Right lung (tissue), 10 donors: ENCODE results near the gene SP6. TPM values are rescaled to one million over a fixed set of nuclear protein-coding genes. Genes with fewer than 3 reads are reported as not detected.
A peak's percentile ranks its signal among the peaks of the same experiment; 100 is the strongest.

ENCODE experiments used
- DNase-seq, 2 donors: peaks; one replicate each; pipeline ENCODE4 v3.0.0-alpha.2; 2013
- long read RNA-seq, 8 donors: transcript quantifications; one replicate each; lab custom pipeline, GENCODE V29; 2026
- polyA plus RNA-seq, 5 donors: library from polyadenylated mRNA; unstranded; fragments of 120-200 nt; gene quantifications; one replicate each; pipeline versions ENCODE4 v1.2.1 to v1.2.3, GENCODE V29; 2013; ENCODE audit warnings: inconsistent platforms in 1 of 5, low replicate concordance in 1 of 5; ENCODE audit not compliant: insufficient read length in 5 of 5, insufficient read depth in 1 of 5

The SP6 gene
- 1 to 10 TPM; 3.5 to 6.3 (median 4.3) TPM for polyA plus RNA-seq
- long read RNA-seq, donor 1, partial matches to known transcripts, result 0 of 1 reads
- long read RNA-seq, donor 1, other reads (novel, unspliced or antisense), result 0 of 1 reads
- long read RNA-seq, donor 2, partial matches to known transcripts, result 0 of 2 reads
- long read RNA-seq, donor 2, other reads (novel, unspliced or antisense), result 0 of 2 reads
- long read RNA-seq, donor 3, partial matches to known transcripts, result 0 of 5 reads
- long read RNA-seq, donor 3, other reads (novel, unspliced or antisense), result 0 of 5 reads
- long read RNA-seq, donor 4, partial matches to known transcripts, result 0 of 3 reads
- long read RNA-seq, donor 4, other reads (novel, unspliced or antisense), result 0 of 3 reads
- long read RNA-seq, donor 5, partial matches to known transcripts, result 0 of 2 reads
- long read RNA-seq, donor 5, other reads (novel, unspliced or antisense), result 0 of 2 reads
- long read RNA-seq, donor 6, partial matches to known transcripts, result 0 of 3 reads
- long read RNA-seq, donor 6, other reads (novel, unspliced or antisense), result 0 of 3 reads
- long read RNA-seq, donor 7, partial matches to known transcripts, result 0 of 1 reads
- long read RNA-seq, donor 7, other reads (novel, unspliced or antisense), result 0 of 1 reads
- long read RNA-seq, donor 8, partial matches to known transcripts, result 0 of 1 reads
- long read RNA-seq, donor 8, other reads (novel, unspliced or antisense), result 0 of 1 reads

DNA sequence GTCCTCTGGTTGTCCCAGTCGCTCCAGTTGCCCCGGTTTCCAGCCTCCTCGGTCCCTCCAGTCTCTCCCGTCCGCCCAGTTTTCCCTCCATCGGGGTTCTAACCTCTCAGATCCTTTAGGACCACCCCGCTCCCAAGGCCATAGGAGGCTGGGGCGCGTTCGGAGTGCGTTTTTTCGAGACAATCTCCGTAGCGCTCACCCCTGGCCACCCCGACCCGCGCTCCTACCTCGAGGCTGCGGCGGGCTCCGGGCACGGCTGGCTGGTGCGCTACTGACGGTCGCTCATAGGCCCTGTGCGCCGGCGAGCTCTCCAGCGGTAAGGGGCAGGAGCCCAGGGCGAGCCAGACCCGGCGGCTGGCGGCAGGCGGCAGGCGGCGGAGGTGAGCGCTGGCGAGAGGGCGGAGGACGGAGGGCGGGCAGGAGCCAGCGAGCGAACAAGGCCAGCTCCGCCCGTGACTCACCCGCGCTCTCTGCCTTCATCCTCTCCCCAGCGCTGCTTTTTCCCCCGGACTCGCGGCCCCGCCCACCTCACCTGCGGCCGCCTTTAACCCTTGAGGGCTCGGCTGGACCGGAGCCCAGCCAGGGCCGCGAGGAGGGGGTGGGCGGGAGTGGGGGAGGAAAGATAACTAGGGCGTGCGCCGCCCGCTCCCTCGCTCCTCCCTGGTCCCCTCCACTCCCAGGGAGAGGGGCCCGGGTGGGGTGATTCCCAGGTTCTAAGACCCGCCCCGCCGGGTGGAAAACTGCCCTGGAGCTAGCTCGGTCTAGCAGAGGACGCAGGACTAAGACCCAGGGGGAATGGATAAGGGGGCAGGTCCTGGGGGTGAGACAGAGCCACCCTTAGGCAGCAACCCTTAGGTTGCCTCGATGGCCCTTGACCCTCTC, at the start of gene SP6:
Gene SP6 (minus strand): TSS at position 472 of the 882 bp plus-strand sequence. CDS start 2,734 bp downstream, outside the sequence.
- DNase-seq, result no peak

DNA sequence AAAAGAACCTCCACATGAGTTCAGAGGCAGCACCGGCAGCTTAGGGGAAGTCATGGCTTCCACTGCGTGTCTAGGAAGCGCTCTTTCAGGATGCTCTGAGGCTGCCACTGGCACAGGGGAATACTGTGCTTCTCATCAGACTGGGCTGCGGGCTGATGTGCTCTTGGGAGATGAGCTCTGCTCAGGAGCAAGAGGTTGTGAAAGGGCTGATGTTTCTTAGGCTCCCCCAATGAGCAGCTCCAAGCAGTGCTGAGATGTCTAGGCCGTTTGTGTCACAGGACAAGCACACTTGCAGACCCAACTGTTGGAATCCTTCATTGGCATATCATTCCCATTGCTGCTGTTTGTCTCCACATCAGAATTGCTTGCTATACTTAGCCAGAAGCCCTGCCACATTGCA, 48.7 kb upstream of the SP6 start:
- no peak for DNase-seq

DNA sequence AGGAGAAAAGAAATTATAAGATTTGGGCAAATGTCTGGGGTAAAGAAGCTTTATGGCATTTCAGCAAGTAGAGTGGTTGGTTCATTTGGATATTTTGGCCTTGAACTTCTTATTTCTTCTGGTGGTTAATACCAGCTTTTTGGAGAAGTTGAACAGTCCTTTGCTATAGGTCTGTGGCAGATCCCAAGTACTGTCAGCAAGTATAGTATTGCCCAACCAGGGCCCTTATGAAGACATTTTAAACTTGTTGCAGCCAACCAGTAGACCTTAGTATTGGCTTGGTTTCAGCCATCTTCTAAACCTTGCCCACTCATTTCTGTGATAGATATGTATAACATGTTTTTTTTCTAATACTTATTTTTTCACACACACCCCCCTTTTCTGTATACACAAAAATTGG, 47.3 kb upstream of the SP6 start:
- no peak for DNase-seq

DNA sequence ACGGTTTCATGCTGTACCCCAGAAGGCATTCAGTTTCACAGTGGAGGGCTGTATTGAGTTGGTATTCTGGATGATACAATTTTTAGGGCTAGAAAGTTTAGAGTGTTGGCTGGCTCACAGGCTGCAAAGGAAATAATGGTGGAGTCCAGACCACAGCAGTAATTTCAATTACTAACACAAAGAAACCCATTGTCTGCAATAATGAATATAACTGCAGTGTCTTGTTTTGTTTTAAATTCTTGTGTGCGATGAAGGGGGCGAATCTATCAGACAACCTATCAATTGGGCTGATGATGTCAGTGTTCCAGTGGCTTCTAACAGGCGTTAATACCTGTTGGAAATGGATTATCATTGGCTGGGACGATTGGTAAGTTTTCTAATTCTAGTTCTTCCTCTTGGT, 46.6 kb upstream of the SP6 start:
- DNase-seq, result no peak

DNA sequence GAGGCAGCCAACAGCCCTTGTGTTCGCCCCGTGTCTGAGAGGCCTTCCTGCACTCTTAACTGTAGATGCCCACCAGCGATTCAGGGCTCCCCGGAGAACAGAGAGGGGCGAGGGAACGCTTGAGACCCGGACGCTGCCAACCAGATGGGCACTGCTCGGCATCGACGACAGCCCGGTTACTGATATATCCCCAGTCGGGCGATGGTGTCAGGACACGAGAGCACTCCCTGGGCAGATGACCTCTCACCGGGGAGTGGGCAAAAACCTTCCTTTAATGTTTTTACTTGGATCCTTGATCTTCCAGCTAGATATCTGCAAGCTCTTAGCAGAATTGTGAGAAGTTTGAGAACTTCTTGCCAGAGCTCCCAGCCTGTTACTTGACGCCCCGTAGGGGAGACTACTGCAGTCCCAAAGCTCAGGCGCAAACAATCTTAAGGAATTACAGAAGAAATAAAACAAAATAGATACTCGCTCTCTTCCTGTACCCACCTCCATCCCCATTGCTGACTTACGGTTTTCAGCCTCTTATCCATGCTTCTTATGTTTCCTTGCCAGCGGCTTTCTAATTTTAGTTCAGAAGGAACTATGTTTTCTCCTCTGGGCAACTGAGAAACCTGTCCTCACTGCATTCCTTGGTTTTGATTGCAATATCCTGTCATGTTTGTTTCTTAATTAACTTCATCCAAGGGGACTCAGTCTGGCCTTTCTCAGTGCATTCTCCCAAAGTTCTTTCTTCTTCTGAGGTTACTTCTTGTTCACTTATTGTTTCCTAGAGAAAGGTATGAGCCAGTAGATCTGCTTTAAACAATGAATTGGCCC, 45.9 kb upstream of the SP6 start:
- DNase-seq, result no peak

DNA sequence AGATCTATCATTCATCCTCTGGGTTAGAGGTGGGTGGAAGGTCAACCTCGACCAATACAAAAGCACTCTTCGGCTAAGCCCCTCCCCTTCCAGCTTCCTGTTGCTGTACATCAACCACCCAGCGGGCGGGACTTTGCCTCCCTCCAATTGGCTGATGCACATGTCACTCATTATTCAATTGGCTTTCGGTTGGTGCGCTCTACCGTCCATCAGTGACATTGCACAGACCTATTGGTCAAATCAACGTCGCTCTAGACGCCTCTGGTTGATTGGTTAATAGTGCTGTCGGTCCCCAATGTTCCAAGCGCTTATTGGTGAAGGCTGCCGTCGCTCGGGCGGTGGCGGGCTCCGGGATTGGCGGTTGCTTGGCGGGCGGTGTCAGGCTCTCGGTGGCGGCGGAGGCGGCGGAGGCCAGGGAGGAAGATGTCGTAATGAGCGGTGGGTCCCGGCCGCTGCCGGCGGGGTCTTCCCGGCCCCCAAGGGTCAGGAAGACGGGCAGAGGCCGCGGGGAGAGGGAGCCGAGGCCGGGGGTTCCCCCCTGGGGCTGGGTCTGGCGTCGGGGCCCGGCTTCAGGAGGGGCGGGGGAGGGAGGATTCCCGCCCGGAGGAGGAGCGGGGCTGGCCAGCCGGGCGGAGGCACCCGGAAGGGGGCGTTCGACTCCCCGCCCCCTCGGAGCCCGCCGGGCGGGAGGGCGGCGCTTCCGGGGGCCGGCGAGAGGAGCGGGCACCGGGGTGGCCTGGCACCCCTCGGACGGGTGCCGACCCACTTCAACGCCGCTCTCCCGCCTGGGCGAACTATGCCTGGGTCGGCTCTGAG, 45.1 kb upstream of the SP6 start, which contains the start of gene SP2:
Gene SP2 (plus strand): TSS at position 381 of the 816 bp plus-strand sequence. CDS start 51 bp downstream, at position 432.
- DNase-seq, result peak; percentile 100

DNA sequence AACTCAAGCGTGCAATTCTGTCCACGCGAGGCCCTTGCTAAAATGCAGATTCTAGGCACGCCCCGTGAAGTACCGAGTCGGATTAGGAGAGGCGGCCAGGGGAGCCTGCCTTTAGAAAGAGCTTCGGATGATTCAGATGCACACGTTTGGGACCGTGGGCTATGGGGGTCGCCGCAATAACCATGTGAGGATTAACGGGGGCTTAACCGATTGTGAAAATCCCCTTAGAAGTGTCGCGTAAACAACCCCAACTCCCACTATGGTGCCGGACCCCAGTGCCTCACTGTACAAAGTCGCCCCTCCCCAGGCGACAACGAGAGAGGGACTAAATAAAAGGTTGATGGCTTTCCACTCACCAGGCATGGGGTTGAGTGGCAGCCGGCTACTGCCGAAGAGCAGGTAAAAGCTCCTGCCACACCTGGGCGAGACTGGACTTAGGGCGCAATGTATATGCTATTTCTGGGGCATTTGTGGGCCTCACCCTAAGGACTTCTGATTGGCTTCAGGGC, 44.4 kb upstream of the SP6 start:
- no peak for DNase-seq

DNA sequence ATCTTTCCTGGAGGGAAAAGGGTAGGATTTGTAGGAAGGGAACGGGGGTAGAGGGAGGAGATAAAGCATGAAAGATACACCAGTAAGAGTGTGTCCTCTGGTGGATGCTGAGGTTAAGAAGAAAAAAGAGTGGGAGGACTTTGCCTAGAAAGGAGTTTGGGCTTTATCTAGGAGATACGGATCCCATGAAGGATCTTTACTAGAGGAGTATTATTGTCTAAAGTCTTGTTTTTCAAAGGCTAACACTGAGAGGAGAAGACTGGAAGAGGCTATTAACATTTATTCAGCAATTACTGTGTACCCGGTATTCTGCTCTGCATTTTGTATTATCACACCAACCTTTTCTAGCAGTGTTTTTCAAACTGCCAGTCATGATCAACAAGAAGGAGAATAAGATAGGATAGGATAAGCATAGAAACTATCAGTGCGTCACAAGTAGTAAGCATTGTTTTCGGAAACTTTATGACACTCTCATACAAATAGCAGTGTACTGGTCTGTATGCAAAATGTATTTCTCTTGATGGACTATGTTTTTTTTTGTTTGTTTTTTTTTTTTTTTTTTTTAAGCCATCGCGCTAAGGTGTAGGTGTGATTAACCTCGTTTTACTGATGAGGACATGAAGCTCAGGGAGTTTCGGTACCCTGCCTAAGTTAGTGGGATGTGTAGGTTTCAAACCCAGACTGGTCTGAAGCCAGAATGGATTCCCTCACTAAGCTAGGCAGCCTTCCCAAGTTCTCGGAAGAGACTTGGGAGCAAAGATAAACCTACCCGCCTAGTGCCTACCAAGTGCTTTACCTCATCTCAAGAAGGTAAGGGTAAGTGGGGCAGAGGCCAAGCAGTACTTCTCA, 43.8 kb upstream of the SP6 start:
- DNase-seq, result no peak

DNA sequence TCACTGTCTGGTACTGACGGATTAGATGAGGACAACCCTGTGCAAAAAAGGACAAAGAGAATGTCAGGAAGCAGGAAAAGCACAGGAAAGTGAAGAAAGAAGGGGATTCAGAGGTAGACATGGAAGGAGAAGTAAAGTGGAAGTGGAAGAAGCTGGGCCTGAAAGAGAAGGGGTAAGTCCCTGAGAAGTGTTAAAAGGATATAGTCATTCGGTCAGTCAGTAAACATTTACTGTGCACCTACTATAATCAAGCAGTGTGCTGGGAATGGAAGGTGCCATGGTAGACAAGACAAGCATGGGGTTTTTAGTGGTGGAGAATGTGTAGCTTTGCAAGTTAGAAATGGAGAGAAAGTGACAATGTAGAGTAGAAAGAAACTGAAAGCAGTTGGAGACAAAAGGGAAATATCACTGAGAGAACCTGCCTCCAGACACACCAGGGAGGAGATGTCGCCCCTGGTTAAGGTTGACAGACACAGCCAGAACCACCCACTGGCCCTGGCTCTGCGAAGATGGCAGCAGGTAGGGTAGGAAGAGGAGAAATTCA, 40.7 kb upstream of the SP6 start:
- no peak for DNase-seq

DNA sequence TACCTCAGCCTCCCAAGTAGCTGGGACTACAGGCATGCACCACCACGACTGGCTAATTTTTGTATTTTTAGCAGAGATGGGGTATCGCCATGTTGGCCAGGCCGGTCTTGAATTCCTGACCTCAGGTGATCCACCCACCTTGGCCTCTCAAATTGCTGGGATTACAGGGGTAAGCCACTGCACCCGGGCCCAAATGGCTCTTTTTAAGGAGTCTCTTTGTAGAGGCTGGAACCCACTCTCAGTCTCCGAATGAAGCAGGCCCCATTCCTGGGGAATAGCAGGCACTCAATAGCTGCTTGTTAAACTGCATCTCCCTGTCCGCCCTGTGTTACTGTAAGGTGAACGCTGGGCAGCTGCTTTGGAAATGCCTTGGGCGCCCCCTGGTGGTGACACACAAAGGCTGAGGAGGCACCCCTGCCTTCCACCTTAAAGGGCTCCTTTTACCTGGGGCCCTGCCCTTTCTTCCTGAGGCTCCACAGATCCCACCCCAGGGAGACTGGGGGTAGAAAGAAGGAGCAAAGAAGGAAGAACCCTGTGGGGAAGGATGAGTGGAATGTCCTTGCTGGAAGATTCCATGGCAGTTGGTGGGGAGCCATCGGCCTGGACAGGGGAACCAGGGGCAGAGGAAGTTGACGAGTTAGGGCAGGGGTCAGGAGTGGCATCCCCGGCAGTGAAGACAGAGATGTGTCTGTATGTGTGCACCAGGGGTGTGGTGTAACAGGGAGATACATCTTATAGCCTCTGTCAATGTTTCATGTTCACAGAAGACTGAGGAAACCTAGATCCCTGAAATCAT, 39.0 kb upstream of the SP6 start:
- peak; percentile 68 to 78 for DNase-seq

DNA sequence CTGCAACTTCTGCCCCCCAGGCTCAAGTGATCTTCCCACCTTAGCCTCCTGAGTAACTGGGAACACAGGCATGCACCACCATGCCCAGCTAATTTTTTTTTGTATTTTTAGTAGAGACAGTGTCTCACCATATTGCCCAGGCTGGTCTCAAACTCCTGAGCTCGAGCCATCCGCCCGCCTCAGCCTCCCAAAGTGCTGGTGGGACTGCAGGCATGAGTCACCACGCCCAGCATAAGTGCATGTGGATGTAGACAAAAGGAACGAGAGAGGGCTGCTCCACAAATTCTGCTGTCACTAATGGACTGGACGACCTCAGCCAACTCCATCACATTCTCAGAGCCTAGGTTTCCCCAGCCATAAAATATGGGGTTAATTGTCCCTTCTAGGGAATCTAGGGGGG, 37.3 kb upstream of the SP6 start:
- no peak for DNase-seq

DNA sequence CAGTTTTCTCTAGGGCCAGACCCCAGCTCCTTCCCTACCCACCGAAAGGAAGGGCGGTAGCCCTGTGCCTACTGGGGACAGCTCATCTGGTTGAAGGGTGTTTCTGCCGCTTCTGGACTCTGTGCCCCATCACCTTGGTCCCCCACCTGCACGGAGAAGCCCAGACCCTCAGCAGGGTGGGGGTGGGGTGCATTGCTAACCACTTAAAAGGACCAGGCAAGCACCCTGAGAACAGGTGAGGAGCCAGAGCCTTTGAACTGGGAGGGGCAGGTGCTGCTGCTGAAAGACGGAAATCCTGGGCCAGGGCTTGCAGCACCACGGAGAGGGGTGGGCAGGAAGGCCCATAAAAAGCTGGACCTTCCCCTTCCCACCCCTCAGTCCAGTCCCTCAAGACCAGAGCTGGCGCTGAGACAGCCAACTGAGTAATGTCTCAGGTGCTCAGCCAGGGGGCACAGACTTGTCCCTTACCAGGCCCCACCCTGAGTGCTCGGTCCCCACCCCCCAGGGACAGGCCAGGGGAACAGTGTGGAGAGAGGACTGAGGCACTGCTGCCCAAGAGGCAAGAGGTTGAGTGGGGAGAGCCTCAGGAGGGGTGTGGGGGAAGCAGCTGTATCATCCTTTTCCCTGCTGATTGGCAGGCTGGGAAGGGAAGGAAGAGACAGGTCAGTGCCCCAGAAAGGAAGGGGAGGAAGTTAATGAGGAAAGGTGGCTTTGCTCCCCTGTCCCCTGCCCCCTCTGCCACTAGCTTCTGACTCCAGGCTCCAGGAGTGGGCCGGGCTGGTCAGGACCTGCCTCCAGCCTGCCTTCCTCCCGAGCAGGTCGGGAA, 34.2 kb upstream of the SP6 start:
- no peak for DNase-seq

DNA sequence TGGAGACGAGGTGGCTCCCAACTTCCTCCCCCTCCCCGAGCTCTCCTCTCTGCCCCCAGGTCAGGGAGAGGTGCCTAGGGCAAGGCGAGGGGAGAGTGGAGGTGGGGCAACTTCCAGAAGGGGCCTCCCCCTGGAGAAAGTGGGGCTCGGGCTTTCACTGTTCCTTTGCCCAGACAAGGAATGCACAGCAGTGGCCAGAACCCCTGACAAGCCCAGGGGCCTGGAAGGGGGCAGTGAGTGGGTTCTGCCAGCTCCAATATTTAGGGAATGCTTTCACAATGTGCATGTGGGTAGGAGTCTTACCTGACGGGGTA, 33.4 kb upstream of the SP6 start:
- DNase-seq, result no peak

DNA sequence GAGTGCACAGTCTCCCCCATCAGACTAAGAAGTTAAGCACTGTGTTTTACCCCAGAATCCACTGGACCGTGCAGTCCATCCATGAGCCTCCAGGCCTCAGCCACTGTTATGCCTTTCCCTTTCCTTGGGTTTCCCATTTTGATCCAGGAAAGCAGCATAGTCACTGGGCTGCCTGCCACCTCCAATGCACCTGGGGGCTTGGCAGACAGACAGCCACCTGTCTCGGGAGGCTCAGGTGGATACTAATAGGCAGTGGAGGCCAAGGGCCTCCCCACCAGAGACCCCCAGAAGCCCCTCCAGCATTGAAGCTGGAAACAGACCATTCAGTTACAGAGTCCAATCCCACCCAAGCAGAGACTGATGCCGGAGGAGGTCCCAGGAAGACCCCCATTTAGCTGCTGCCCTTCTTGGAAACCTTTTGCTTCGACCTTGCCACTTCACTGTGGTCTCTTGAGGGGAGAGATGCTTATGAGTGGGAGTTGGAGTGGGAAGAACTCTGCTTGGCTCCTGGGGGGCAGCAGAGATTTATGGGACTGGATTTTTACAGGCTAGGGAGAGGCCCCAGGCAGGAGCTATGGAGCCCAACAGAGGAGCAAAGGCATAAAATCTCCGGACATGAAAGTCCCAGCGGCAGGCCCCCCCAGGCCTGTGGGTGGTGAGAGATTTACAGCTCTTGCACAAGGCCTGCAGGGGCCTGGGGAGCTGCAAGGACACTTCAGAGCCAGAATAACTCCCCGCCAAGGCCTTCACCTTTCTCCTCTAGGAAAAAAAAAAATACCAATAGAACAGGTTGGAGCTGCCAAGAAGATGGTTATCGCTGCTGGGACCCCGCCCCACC, 32.8 kb upstream of the SP6 start:
- peak in 1 of 2 donors; percentile 36 for DNase-seq

DNA sequence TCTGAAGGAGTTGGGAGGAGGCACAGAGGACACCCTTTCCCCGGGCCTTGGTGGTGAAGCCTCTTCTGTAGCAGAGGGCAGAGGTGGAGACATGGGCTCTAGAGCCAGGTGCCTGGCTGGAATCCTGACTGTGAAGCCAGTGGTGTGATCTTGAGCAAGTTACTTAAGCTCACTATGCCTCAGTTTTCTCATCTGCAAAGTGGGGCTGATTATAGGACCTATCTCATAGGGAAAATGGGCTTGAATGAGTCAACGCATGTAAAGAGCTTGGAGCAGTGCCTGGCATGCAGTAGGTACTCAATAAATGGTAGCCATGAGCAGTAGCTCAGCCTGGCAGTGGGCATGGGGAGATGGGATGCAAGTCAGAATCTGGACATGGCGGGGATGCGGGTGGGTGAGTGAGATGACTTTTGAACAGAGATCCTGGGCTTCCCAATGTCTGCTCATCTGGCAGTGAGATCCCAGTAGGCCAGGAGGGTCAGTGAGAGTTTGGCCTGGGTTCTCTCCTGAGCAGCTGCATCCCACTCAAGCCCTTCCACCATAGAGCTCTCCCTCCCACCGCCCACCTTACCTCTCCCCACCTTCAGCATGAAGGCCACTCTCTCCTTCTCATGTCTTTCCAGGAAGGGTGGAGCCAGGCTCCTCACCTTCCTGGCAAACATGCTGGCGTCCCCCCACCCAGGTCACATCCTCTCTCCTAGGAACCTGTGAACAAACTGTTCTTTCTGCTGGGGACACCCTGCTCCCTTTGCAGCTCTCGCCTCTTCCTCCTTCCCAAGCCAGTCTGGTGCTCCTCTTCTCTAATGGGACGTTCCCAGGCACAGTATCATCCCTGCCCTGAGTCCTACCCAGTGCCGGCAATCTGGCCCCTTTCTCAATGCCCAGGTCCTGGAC, 32.0 kb upstream of the SP6 start:
- no peak for DNase-seq
